ENCODE data around the gene XKR7. TPM values are rescaled to one million over a fixed set of nuclear protein-coding genes. Genes with fewer than 3 reads are reported as not detected.
"Not testable (repeated sequence)": the region's sequence is repeated elsewhere in the genome, so short reads cannot be mapped to it uniquely, and the experiment has no call there.

Gene XKR7
- total RNA-seq: not detected in 2 replicates

GRCh38 chr20:31967830-31968249 lies at the start of gene XKR7:
Gene XKR7, plus strand, starts transcription at chr20:31968151. Its CDS starts 25 bp downstream, at chr20:31968176.
- no peak for DNase-seq (ENCODE audit: low read depth, low spot score)

- DNase-seq (ENCODE audit: low read depth, low spot score): no peak
These were observed 49.4 kb upstream of the XKR7 start for GRCh38 chr20:31918466-31919105.

GRCh38 chr20:31919410-31920155 lies 48.4 kb upstream of the XKR7 start:
- DNase-seq (ENCODE audit: low read depth, low spot score): no peak

GRCh38 chr20:31920275-31920855 lies 47.6 kb upstream of the XKR7 start:
- no peak for DNase-seq (ENCODE audit: low read depth, low spot score)

- not testable (repeated sequence) for DNase-seq (ENCODE audit: low read depth, low spot score)
These were observed 46.5 kb upstream of the XKR7 start for GRCh38 chr20:31921480-31921879.

GRCh38 chr20:31922181-31922580 lies 45.8 kb upstream of the XKR7 start:
- DNase-seq (ENCODE audit: low read depth, low spot score): no peak

- DNase-seq (ENCODE audit: low read depth, low spot score): no peak
These were observed 45.4 kb upstream of the XKR7 start for GRCh38 chr20:31922588-31922987.

- no peak for DNase-seq (ENCODE audit: low read depth, low spot score)
These were observed 44.3 kb upstream of the XKR7 start for GRCh38 chr20:31923388-31924331.

- DNase-seq (ENCODE audit: low read depth, low spot score): no peak
These were observed 43.4 kb upstream of the XKR7 start for GRCh38 chr20:31924561-31924960.

GRCh38 chr20:31925631-31926030 lies 42.3 kb upstream of the XKR7 start:
- no peak for DNase-seq (ENCODE audit: low read depth, low spot score)

- DNase-seq (ENCODE audit: low read depth, low spot score): no peak
These were observed 41.5 kb upstream of the XKR7 start for GRCh38 chr20:31926493-31926892.

GRCh38 chr20:31927627-31928159 lies 40.3 kb upstream of the XKR7 start:
- DNase-seq (ENCODE audit: low read depth, low spot score): no peak

GRCh38 chr20:31929631-31930030 lies 38.3 kb upstream of the XKR7 start:
- DNase-seq (ENCODE audit: low read depth, low spot score): not testable (repeated sequence)

- no peak for DNase-seq (ENCODE audit: low read depth, low spot score)
These were observed 37.2 kb upstream of the XKR7 start for GRCh38 chr20:31930779-31931178.

- no peak for DNase-seq (ENCODE audit: low read depth, low spot score)
These were observed 34.3 kb upstream of the XKR7 start for GRCh38 chr20:31933698-31934097.

- DNase-seq (ENCODE audit: low read depth, low spot score): no peak
These were observed 33.5 kb upstream of the XKR7 start for GRCh38 chr20:31934491-31934890.

GRCh38 chr20:31934968-31935764 lies 32.8 kb upstream of the XKR7 start:
- DNase-seq (ENCODE audit: low read depth, low spot score): no peak

- no peak for DNase-seq (ENCODE audit: low read depth, low spot score)
These were observed 31.5 kb upstream of the XKR7 start for GRCh38 chr20:31936420-31936819.

GRCh38 chr20:31937820-31938219 lies 30.1 kb upstream of the XKR7 start:
- no peak for DNase-seq (ENCODE audit: low read depth, low spot score)

- no peak for DNase-seq (ENCODE audit: low read depth, low spot score)
These were observed 28.3 kb upstream of the XKR7 start for GRCh38 chr20:31939661-31940060.

Measured in pulmonary artery endothelial cell (primary cell).